ENCODE data around the gene ARHGEF17.

DNA sequence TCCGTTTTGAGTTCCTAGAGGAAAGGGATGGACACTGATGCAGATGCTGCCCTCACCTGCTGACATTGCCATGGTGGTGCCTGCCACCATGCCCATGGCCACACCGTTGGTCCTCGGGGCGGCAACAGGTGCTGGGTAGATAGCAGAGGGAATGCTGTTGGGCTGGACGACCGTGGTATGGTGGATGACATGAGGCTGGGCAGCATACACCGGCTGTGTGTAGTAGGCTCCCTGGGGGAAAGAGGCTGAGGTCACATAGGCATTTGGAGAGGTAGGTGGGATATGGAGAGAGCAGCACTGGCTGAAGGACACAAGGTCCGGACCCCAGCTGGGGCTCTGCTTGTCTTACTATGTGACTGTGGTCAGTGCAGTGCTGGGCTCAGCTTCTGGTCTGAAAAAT is 101.4 kb downstream of the ARHGEF17 start:
- TF ChIP-seq EZH2phosphoT487 (IDR thresholded peaks at IDR 0.05; ENCODE audit: low read length): no peak
- TF ChIP-seq, protein P1, sequence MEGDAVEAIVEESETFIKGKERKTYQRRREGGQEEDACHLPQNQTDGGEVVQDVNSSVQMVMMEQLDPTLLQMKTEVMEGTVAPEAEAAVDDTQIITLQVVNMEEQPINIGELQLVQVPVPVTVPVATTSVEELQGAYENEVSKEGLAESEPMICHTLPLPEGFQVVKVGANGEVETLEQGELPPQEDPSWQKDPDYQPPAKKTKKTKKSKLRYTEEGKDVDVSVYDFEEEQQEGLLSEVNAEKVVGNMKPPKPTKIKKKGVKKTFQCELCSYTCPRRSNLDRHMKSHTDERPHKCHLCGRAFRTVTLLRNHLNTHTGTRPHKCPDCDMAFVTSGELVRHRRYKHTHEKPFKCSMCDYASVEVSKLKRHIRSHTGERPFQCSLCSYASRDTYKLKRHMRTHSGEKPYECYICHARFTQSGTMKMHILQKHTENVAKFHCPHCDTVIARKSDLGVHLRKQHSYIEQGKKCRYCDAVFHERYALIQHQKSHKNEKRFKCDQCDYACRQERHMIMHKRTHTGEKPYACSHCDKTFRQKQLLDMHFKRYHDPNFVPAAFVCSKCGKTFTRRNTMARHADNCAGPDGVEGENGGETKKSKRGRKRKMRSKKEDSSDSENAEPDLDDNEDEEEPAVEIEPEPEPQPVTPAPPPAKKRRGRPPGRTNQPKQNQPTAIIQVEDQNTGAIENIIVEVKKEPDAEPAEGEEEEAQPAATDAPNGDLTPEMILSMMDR (IDR thresholded peaks at IDR 0.05; ENCODE audit: low read length): no peak

Measured in MM.1S (cell line).